GM19238 (cell line): ENCODE data around the gene CFAP90.
A peak's percentile ranks its signal among the peaks of the same experiment; 100 is the strongest.

Experiments used
- DNase-seq: peaks from one replicate; pipeline ENCODE4 v3.0.0; 2011; ENCODE audit warnings: low spot score; ENCODE audit not compliant: insufficient read length

CFAP90 gene

GRCh38 chr5:7850395-7851239, at the start of gene CFAP90:
Gene CFAP90, minus strand, starts transcription at chr5:7851133. Its CDS starts 112 bp downstream, at chr5:7851021.
- DNase-seq = no peak

- no peak for DNase-seq
These were observed 46.2 kb upstream of the CFAP90 start for GRCh38 chr5:7897014-7897600.

- DNase-seq = no peak
These were observed 43.9 kb upstream of the CFAP90 start for GRCh38 chr5:7894860-7895259.

- DNase-seq = no peak
These were observed 43.5 kb upstream of the CFAP90 start for GRCh38 chr5:7894439-7894838.

- no peak for DNase-seq
These were observed 38.0 kb upstream of the CFAP90 start for GRCh38 chr5:7888901-7889300.

- no peak for DNase-seq
These were observed 36.0 kb upstream of the CFAP90 start for GRCh38 chr5:7886849-7887475.

- no peak for DNase-seq
These were observed 33.7 kb upstream of the CFAP90 start for GRCh38 chr5:7884491-7885267.

GRCh38 chr5:7882926-7883325, 32.0 kb upstream of the CFAP90 start:
- DNase-seq = no peak

GRCh38 chr5:7881816-7882215, 30.9 kb upstream of the CFAP90 start:
- no peak for DNase-seq

- DNase-seq = no peak
These were observed 30.2 kb upstream of the CFAP90 start for GRCh38 chr5:7881091-7881490.

- no peak for DNase-seq
These were observed 27.5 kb upstream of the CFAP90 start for GRCh38 chr5:7878381-7878873.

- no peak for DNase-seq
These were observed 26.9 kb upstream of the CFAP90 start for GRCh38 chr5:7877851-7878250.

GRCh38 chr5:7876867-7877266, 25.9 kb upstream of the CFAP90 start:
- DNase-seq = no peak

GRCh38 chr5:7875151-7875550, 24.2 kb upstream of the CFAP90 start:
- no peak for DNase-seq

GRCh38 chr5:7874639-7875038, 23.7 kb upstream of the CFAP90 start:
- no peak for DNase-seq

- DNase-seq = no peak
These were observed 22.3 kb upstream of the CFAP90 start for GRCh38 chr5:7873216-7873615.

- no peak for DNase-seq
These were observed 21.7 kb upstream of the CFAP90 start for GRCh38 chr5:7872517-7873130.

GRCh38 chr5:7871653-7872052, 20.7 kb upstream of the CFAP90 start:
- DNase-seq = no peak

- DNase-seq = no peak
These were observed 18.7 kb upstream of the CFAP90 start for GRCh38 chr5:7869474-7870136.

GRCh38 chr5:7868773-7869473, 18.0 kb upstream of the CFAP90 start, which contains the start of the genes FASTKD3 and MTRR:
Gene FASTKD3, minus strand, starts transcription at chr5:7869031. Its CDS starts 948 bp downstream, at chr5:7868083.
Gene MTRR, plus strand, starts transcription at chr5:7869148. Its CDS starts 1,647 bp downstream, at chr5:7870795.
- peak; percentile 87 for DNase-seq
